Activated gamma-delta T cell treated with anti-CD3 and anti-CD28 coated beads, Interleukin-2, amount 50 U/mL, for 16 hours (primary cell): ENCODE data around the gene SLFN12L.
"Not testable (repeated sequence)": the region's sequence is repeated elsewhere in the genome, so short reads cannot be mapped to it uniquely, and the experiment has no call there.

ENCODE experiments used
- DNase-seq: peaks from one replicate; pipeline ENCODE4 v3.0.0-alpha.2; 2020; ENCODE audit warnings: low read depth

The SLFN12L gene

DNA sequence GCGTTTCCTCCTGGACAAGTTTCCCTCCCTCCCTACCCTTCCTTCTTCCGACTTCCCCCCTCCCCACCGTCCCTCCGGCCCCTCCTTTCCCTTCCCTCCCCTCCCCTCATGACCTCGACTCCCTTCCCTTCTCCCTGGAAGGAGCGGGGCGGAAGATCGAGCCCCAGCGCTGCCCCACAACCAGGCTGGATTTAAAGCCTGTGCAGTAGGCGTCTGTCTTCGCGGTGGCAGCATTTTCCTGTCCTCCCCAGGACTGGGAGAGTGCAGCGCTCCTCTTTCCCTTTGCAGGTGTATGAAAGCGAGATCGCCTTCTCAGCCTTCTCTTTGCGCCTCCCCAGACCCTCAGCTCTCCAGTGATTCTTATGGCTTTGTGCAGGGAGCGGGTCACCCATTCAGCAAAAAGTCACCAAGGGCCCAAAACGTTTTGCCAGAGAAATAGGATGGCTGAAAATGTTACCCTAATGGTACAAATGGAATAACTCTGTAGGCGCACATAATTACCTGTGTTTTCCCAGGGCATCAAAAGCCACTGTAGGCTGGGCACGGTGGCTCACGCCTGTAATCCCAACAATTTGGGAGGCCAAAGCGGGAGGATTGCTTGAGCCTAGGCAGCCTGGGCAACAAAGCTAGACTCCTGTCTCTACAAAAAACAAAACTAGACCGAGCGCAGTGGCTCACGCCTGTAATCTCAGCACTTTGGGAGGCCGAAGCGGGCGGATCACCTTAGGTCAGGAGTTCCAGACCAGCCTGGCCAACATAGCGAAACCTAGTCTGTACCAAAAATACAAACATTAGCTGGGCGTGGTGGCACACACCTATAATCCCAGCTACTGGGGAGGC lies 40.8 kb downstream of the SLFN12L start:
- no peak for DNase-seq

DNA sequence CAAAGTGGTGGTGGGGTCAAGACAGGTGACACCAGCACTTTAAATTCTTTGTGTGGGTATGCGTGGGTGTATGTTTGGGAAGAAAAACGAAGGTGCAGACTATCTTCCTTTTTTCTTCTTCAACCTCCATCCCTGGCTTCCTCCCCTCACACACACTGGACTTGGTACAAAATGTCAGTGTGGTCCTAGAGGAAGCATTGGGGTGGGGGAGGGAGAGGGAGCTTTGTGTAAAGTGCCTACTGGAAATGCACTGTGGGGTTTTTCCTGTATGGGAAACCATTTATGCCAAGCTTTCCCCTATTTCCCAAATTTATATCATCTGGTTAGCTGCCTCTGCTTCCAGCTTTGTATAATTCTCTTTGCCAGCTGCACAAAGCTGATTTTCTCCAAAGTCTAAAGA lies 44.4 kb downstream of the SLFN12L start:
- DNase-seq = no peak

DNA sequence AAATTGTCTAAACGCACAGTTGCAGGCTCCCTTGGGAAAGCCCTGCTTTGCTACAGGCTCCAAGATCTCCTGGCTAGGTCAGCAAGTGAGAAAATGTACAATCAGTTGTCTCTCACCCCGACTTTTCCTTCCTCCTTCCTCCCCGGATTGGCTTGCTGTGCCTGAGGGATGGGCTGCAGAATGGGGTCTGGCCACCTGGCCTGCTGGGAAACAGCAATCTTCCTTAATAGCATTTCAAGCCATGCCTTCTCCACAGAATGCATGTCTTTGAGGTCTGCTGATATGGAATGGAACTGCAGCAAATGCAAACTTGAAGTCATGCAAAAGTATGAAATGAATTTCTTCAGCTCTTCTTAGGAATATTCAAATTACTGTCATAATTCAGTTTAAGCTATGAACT lies 46.1 kb downstream of the SLFN12L start:
- no peak for DNase-seq

DNA sequence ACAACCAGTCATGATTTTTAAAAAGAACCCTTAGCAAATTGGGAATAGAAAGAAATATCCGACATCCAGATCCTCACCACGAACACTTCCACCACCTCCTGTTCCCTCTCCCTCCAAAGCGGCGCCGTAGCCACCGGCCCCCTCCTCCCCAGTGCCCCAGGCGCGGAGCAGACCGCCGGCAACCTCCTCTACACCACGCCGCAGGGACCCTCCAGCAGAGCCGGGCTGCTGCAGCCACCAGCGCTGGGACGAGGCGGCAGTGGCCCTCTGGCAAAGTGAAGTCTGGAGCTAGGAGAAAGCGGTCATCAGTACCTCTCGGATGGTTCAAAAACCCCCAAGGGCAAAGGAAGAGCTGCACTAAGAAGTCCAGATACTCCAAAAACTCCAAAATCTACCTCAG lies 47.5 kb downstream of the SLFN12L start:
- DNase-seq = no peak

DNA sequence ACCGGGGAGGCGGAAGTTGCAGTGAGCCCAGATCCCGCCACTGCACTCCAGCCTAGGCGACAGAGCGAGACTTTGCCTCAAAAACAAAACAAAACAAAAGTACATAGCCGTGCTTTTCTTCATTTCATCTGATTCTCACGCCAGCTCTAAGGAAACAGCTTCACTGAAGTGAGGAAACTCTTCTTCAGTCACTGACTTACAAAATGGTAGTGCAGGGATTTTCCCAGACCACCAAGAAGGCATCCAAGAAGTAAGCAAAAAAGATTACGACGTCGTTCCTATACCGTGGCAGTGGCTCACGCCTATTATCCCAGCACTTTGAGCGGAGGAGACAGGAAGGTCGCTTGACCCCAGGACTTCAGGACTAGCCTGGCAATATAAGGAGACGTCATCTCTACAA lies 48.5 kb downstream of the SLFN12L start:
- DNase-seq = no peak

DNA sequence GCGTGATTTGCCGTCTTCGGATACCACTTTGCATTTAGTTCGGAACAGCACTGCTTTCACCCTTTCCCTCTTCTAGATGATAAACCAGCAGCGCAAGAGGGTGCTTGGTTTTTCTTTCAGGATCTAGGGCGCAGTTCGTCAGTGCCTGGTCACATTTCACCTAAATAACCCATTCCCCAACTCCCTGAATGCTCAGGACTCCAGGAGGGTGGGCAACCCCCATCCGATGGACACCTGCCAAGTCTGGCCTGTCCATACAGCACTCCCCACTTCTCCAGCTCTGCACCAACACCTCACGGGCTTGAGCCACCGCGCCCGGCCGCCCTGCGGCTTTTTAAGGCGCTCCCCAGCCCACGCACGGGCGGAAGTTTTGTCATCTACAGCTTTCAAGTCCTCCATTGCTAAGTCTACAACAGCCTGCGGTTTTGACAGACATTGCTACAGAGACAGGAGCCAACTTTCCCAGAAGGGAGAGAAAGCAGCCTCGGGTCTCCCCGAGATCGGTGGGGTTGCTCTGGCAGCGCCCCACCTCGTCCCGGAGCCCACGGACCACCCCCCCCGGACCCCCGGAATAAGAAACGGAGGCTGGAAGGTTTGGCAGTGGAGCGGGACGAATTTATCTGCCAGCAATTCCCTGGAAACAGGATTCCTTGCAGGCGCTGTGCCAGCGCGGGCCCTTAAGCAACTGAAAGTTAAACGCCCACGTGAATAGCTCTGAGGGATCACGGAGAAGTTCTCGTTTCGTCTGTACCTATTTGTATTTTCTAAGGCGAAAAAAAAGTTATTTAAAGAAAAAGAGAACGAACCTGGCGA lies 50.4 kb downstream of the SLFN12L start:
- DNase-seq = peak; percentile 73

DNA sequence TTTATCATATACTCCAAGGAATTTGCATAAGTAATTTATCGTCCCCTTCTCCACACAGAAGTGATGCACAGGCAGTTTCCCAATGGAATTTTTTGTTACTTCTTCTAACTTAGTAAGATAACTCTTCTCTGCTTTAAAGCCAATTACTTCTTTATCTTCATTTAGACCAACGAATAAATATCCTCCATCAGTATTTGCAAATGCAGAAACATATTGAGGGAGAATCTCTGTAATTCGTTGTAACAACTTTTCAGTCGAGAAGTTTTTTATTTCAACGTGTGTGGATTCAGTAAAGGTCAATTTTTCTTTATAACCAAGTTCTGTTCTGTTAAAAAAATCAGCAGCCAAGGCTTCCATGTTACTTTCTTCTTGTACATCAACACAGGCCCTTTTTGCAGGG lies 58.2 kb downstream of the SLFN12L start:
- DNase-seq = no peak

DNA sequence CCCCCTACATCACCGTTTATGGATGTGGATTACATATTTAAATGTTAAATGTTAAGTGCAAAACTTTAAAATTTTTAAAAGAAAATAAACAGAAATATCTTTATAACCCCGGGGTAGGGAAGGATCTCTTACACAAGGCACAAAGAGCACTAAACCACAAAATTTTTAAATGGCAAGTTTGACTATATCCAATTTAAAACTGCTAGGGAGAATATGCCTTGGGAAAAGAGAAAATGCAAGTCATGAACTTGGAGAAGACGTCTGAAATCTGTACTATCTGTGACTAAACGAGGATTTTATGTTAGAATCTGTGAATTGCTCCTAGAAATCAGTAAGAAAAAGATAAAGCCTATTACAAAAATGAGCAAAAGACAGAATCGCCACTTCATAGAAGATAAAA lies 60.2 kb downstream of the SLFN12L start:
- no peak for DNase-seq

DNA sequence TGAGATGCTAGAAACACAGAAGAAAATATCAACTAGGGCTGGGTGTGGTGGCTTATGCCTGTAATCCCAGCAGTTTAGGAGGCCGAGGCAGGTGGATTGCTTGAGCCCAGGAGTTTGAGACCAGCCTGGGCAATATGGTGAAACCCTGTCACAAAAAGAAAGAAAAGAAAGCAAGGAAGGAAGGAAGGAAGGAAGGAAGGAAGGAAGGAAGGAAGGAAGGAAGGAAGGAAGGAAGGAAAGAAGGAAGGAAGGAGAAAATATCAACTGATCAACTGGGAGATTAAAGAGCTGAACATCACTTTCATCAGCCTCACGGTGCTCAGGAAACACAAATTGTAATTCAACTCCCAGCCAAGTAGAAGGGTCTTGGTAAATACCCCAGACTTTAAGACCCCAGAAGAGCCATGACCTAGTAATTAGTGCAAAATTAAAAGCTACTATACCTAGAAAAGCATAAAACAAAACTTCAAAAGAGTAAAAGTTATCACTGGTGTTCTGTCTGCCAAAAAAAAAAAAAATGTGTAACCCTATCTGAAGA lies 61.1 kb downstream of the SLFN12L start:
- DNase-seq = no peak

DNA sequence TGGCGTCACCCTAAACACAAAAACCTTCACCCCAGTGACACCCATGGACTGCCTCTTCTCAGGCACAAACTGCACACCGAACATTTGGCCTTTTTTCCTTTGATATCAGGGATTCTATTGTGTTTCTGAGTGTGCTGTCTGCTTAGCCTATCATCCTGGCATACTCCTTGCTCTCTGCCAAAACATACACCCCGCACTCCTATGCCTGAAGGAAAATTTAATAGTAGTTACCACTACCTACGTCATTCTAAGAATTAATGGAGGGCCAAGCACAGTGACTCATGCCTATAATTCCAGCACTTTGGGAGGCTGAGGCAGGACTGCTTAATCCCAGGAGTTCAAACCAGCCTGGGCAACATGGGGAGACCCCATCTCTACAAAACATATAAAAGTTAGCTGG lies 69.0 kb downstream of the SLFN12L start:
- DNase-seq = no peak

DNA sequence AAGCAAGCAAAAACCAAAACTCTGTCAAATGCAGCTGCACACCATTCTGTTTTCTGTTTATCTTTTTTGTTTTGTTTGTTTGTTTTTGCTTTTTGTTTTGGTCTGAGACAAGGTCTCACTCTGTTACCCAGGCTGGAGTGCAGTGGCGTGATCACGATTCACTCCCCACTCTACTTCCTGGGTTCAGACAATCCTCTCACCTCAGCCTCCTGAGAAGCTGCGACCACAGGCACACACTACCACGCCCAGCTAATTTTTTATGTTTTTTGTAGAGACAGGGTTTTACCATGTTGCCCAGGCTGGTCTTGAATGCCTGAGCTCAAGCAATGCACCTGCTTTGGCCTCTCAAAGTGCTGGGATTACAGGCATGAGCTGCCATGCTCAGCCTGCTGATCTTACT lies 69.7 kb downstream of the SLFN12L start:
- no peak for DNase-seq

DNA sequence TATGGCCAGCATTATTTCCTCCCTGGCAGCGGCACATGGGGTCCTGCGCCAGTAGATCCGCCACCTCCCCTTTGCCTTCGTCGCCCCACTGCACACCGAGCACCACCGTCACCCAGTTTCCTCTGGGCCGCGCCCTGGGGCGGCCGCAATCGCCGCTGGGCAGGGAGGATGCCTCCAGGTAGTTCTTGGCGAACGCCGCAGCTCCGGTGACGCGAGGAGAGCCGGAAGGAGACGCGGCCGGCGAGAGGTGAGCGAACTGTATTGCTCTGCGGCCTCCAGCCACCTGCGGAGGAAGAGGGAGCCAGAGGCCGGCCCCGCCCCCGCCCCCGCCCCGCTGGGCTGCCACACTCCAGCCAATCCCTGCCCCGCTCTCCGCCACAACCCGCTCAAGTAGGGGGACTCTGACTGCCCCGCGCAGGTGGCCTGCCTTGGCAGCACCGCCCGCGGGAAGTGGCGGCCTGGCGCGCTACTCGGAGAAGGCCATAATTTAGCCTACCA lies 77.1 kb downstream of the SLFN12L start:
- peak; percentile 42 for DNase-seq

DNA sequence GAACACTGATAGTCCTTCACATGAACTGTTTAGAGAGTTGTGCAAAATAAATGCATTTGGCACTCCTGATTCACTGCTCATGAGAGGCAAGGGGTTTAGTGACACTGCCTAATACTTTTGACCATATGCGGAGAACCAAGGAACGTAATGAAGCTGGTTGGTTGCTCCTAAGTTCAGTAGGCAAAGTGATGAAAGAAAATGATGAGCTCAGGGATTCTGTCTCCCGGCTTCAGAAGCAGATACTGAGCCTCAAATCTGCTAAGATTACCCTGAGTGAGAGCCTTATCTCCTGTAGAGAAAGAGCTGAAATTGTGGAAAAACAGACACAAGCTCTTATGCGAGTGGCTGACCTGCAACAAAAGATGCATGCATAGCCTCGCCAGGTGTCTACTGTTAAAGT lies 83.4 kb downstream of the SLFN12L start:
- DNase-seq = not testable (repeated sequence)

DNA sequence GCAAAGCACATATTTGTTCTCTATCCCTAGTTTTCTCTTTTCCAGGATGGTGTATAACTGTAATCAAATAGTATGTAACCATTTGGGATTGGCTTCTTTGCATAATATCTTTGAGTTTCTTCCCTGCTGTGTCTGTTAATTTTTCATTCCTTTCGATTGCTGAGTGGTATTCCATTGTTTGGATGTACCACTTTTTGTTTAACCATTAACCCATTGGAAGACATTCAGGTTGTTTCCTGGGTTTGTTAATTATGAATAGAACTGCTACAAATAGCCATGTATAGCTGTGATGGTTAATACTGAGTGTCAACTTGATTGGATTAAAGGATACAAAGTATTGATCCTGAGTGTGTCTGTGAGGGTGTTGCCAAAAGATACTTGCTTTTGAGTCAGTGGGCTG lies 84.3 kb downstream of the SLFN12L start:
- DNase-seq = no peak

DNA sequence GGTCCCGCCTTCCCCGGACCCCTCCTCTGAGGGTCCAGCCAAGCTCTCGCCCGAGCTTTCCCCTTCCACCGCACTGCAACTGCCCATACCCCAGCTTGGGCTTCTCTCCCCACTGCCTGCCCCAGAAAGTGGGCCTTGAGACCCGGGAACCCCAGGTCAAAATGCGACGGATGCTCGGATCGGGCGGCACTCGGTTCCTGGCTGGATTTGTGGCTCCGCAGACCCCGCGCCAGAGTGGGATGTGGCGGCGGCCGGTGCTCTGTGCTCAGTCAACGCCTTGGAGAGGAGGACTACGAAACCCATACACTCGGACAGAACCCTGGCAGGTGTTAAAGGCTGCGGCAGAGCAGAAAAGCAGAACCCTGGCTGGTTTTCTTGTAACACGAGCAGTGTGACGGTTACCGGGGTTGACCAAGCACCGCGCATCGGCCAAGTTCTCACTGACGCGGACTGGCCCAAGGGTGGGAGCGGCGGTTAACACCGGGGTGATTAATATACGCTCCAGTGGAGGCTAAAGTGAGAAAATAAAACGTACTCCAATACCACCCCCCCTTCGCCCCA lies 88.0 kb downstream of the SLFN12L start:
- no peak for DNase-seq

DNA sequence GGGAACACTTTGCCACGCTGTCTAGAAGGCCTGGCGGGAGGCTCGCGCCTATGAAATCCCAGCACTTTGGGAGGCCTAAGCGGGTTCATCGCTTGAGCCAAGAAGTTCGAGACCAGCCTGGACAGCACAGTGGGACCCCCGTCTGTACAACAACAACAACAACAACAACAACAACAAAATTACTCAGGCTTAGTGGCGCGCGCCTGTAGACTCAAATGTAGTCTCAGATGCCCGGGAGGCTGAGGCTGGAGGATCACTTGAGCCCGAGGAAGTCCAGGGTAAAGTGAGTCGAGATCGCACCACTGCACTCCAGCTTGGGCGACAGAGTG lies 88.6 kb downstream of the SLFN12L start:
- DNase-seq = no peak

DNA sequence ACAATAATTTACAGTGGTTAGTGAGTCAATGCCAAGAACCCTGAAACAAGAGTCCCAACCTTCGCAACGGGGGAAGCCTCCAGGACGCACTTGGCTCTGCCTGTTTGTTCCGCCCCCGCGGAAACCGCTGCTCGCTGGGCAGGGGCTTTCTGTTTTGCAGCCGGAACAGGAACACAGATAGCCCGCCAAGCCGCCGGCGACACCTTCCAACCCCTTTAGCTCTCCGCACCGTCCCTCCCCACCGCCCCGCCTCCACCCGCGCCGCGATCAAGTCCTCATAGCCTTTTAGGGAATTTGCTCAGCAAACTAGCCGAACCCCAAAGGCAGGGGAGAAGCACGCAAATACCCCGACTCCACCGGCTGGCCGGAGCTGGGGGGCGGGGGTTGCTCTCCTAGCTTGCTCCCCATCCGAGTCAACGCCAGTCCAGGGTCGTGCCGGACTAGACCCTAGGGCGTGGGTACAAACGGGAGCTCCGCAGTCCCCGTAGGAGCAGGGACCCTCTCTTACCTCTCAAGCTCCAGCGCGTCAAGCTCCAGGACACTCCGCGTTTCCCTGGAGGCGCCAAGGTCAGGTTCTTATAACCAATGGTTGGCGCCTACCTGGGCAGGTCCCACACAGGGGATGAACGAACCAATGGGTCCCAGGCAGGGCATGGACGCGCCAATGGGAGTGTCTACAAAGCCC lies 89.1 kb downstream of the SLFN12L start, which contains the start of gene SLFN13:
Gene SLFN13 (minus strand): TSS at position 553 of the 685 bp plus-strand sequence. CDS start 3,086 bp downstream, outside the sequence.
- peak; percentile 87 for DNase-seq

DNA sequence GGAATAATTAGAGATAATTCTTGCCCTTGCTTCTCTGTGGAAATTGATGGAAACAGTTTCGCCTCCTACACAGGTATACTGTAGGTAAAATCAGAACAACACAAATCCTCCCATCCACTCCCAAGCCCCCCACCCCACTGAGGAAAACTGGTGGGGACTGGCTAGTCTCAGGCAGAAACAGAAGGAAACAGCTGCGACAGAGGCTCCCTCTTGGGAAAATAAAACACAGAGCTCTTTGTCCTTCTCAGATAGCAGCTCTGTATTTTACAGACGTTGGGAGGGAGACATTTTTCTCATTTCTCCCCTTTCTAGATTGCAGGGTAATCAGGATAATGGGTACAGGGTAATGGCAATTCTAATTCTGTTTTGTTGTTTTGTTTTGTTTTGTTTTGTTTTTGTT lies 90.0 kb downstream of the SLFN12L start:
- no peak for DNase-seq

DNA sequence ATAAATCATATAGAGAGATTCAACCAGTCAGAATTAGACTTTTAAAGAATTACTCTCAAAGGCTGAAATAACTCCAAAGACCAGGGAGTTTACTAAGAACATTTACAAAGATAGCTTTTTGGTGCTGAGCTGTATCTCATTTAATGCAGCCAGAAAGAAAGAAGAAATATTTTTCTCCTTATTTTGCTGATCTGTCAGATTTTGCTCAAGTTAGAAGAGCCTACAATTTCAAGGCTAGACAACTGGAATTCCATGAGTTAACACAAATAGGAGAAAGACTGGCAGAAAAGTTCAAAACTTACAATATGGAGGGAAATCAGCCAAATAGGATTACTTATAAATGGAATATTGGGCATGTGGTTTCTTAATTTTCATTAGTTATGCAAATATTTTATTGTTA lies 99.0 kb downstream of the SLFN12L start:
- DNase-seq = no peak

DNA sequence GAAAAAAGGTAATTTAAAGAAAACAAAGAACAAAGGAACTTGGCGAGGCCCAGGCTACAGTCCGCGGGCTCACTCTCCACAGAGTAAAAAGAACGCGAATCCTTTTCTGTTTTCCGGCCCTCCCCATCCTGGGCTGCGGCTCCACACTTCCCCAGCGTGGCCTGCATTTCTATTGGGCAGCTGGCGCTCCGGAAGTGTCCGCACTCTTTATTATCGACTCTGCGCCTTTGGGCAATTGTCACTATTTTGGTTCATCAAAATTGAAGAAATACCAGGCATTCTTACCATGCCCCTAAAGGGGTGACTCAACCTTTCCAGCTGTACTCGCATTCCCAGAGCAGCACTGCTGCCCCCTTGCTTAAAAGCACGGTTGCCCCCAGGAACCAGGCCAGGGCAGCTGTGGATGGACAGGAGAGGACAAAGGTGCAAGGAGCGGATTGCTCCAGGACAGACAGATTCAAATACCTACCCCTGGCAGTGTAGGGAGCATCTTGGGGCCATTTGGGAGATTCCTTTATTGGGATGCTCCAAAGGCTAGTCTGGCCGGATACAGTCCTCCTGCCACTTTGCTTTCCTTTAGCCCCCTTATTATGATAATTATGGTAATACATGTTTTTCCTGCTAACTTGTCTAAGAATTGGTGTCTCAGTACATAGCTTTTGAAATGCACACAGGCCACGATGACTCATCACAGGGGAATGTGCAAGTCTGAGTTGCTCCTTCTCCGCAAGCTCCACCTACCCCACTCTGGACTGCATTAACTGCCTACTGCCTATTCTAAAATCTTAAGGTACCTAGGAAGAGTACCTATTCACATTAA lies 104.2 kb downstream of the SLFN12L start:
- DNase-seq = peak; percentile 53
